ENCODE results near the gene CYP26B1.

CYP26B1 gene

GRCh38 chr2:72147303-72147971 is at the start of gene CYP26B1:
CYP26B1 (minus strand) TSS chr2:72147862; CDS start chr2:72147834, 28 bp downstream.
- no peak for DNase-seq (ENCODE audit: low read depth in 2 of 2)

GRCh38 chr2:72193723-72194122 is 46.1 kb upstream of the CYP26B1 start:
- no peak for DNase-seq (ENCODE audit: low read depth in 2 of 2)

DNA sequence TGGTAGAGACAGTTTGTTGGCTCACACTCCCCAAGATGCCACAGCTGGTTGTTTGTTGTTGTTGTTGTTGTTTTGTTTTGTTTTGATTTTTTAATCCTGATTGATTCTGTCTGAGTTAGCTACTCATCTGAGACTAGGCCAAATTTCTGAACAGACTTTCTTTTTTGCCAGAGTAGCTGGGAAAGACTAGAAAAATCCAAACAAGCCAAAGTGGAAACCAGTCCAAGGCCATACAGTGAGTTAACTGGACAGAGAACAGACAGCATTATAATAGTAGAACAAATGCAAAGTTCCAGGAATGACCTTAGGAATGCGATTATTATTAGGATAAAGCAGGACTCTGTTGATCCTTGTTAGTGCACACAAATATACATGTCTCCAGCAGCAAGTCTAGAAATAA is 43.8 kb upstream of the CYP26B1 start:
- no peak for DNase-seq (ENCODE audit: low read depth in 2 of 2)

DNA sequence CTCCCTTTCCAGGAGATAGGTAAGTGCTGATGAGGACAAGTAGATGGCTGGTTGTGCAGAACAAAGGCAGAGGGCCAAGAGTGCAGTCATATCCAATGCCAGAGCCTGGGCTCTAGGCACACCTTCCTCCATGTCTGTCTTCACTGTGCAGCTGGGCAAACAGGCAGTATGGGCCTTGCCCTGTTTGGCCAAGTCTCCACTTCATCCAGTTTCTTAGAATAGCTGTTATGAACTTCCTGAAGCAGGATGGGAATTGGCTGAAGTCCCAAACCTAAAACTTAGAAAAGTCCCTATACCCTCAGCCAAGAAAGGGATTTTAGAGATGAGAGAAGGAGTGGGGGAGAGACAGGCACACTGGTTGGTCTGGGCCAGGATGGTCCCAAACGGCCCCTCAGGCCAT is 37.5 kb upstream of the CYP26B1 start:
- no peak for DNase-seq (ENCODE audit: low read depth in 2 of 2)

- DNase-seq (ENCODE audit: low read depth in 2 of 2): no peak
Measured at GRCh38 chr2:72183466-72183865, 35.8 kb upstream of the CYP26B1 start.

DNA sequence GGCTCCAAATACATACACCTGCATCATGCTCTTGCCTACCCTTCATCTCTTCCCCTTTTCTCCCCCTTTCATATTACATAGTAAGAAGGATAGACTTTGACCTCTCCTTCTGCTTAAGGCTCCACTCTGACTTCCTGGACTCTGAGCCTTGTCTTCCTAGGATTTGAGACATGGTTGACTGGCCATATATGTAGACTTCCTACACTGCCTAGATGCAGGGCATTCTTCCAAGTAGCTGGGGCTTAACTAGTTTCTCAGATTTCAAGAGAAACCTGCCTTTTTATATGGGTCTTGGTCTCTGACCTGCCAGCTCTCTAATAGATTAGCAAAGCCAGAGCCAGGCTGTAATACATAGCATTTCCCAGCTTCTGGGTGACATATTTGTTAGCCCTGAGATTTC is 35.4 kb upstream of the CYP26B1 start:
- no peak for DNase-seq (ENCODE audit: low read depth in 2 of 2)

DNA sequence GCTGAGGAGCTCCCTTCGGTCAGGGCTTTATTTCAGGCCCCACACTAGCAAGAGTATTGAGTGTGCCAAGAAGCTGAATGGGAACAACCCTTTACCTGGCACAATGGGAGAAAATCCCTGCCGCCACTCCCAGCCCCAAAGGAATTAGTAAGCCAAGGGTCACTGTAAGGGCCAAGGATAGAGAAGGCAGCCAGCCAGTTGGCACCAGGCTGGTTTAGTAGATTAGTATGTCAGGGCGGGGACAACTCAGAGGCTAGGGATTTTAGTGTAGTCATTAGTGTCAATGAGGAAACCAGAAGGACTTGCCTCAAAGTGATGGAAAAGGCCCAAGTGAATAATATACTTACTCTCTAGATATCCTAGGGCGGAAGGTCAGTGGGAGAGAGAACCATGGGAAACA is 34.9 kb upstream of the CYP26B1 start:
- no peak for DNase-seq (ENCODE audit: low read depth in 2 of 2)

DNA sequence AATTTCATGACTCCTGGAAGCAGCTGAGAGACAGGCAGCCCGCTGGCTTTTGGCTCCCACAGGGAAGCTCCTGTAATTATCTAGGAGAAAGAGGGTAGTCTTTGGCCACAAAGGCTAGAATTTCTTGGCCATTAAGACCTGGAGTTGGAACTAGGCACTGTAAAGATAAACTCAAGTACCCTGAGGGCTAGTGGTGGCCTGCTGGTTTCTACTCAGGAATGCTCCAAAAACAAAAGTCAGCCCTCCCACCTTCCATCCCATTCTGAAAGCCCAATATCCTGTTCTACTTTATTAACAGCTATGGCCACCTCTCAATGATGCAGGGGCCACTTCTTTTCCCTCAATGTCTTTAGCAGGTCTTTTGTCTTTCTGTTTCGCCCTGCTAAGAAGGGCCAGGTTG is 34.0 kb upstream of the CYP26B1 start:
- no peak for DNase-seq (ENCODE audit: low read depth in 2 of 2)

DNA sequence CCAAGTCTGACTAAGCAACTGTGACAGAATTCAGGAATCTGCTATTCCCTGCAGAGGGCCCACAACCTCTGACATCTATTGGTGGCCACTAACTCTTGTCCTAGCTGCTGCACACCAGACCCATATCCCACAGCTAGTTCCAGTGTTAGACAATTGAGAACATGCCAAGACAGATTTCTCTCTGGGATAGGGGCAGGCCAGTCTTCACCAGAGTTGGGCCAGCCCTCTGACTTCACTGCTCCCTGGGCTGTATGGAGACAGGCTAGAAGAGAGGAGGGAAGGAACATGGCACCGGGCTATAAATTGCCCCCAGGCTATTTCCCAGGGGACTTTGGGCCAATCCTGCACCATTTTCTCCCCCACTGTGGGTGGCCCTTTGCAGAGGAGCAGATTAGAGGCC is 32.7 kb upstream of the CYP26B1 start:
- DNase-seq (ENCODE audit: low read depth in 2 of 2): no peak

DNA sequence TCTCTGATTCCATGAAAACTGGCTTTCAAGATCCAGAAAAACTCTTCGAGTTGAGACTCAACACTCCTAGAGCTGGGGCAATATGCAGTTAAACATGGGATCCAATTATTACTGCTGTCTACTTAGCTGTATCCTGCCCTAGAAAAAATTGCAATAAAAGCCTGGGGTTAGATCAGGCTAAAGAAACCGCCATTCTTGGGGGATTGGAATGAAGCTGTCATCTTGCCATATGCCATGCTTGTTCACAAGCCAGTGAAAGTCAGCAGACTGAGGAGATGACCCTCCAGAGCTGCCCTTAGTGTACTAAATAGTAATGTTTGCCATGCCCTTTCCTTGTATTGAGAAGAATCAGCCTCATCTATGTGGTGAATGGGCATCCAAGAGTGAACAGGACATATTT is 30.9 kb upstream of the CYP26B1 start:
- DNase-seq (ENCODE audit: low read depth in 2 of 2): no peak

DNA sequence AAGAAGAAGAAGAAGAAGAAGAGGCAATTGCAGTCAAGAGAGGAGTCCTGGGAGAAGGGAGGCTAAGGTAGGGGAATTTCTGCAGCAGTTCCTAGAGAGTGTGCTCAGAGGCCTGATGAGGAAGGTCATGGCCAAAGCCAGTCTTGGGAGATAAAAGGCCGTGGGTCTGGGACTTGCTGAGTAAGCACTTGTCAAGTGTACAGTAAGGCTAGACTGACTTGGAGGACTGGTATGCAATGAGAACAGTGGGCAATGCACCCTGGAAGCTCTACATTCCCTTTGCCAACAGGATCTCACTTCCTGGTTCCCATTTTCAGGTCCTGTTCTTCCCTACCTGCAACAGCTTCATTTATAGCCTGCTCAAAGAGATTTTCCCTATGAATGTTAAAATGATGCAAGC is 28.6 kb upstream of the CYP26B1 start:
- DNase-seq (ENCODE audit: low read depth in 2 of 2): no peak

DNA sequence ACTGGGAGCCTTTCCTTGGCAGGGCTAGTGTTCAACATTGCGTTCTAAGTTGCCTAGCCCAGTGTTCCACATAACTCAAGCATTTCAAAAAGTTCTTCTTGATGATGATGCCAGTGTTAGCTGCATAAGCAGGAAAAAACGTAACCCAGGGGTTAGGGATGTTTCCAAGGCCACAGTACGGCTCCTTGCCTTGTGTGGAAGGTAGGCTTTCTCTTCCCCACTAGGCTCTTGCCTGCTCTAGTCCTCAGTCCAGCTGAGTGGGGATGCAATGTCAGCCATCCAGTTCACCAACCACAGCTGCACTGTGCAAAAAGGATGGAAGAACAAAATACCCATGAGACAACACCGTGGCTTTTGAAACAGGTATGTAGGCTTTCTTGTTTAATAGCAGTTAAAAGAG is 28.0 kb upstream of the CYP26B1 start:
- no peak for DNase-seq (ENCODE audit: low read depth in 2 of 2)

DNA sequence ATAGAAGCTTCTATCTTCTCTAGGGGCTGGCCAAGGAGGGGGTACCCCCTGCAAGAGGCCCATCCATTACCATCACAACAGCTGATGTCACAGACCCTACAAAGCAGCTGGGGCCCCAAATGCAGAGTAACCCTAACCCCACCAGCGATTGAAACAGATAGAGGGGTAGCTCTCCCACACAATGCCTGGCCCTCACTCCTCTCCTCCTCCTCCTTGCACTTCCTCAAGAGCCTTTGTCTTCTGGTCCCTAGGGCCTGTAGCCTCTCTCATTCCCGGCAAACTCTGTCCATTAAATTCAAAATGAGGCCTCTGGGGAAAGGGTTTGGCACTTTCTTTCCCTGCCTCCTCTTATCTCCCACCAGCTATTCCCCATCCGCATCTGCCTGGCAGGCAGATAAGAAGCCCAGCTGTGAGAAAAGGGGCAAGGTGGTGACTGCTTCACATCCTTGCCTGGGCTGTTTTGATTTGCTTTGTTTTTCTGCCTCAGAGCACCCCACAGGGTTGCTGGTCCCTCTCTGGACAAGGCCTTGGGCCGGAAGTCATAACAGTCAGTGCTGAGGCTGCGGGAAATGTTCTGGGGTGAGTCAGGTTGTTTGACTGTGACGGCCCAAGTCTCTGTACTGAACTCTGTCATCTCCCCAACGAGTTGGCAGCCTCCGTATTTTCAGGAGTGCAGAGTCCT is 26.1 kb upstream of the CYP26B1 start:
- no peak for DNase-seq (ENCODE audit: low read depth in 2 of 2)

GRCh38 chr2:72172478-72172877 is 24.8 kb upstream of the CYP26B1 start:
- no peak for DNase-seq (ENCODE audit: low read depth in 2 of 2)

GRCh38 chr2:72166279-72166678 is 18.6 kb upstream of the CYP26B1 start:
- no peak for DNase-seq (ENCODE audit: low read depth in 2 of 2)

DNA sequence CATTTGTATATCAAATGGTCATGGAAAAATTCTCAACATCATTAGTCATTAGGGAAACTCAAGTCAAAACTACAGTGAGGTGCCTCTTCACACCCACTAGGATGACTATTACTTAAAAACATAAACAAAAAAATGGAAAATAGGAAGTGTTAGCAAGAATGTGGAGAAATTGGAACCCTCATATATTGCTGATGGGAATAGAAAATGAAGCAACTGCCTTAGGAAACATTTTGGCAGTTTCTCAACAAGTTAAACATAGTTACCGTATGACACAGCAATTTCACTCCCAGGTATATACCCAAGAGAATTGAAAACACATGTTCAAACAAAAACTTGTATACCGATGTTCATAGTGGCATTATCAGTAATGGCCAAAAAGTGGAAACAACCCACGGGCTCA is 18.1 kb upstream of the CYP26B1 start:
- DNase-seq (ENCODE audit: low read depth in 2 of 2): no peak

DNA sequence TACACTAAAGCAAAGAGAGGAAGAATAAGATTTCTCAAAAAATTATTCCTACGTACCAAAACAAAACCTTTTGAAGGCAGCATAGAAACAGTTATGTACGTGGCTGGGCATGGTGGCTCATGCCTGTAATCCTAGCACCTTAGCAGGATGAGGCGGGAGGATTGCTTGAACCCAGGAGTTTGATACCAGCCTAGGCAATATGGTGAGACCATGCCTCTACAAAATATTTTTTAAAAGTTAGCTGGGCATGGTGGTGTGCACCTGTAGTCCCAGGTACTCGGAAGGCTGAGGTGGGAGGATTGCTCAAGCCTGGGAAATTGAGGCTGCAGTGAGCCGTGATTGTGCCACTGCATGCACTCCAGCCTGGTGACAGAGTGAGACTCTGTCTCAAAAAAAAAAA is 14.9 kb upstream of the CYP26B1 start:
- no peak for DNase-seq (ENCODE audit: low read depth in 2 of 2)

GRCh38 chr2:72159211-72159993 is 11.7 kb upstream of the CYP26B1 start:
- no peak for DNase-seq (ENCODE audit: low read depth in 2 of 2)

DNA sequence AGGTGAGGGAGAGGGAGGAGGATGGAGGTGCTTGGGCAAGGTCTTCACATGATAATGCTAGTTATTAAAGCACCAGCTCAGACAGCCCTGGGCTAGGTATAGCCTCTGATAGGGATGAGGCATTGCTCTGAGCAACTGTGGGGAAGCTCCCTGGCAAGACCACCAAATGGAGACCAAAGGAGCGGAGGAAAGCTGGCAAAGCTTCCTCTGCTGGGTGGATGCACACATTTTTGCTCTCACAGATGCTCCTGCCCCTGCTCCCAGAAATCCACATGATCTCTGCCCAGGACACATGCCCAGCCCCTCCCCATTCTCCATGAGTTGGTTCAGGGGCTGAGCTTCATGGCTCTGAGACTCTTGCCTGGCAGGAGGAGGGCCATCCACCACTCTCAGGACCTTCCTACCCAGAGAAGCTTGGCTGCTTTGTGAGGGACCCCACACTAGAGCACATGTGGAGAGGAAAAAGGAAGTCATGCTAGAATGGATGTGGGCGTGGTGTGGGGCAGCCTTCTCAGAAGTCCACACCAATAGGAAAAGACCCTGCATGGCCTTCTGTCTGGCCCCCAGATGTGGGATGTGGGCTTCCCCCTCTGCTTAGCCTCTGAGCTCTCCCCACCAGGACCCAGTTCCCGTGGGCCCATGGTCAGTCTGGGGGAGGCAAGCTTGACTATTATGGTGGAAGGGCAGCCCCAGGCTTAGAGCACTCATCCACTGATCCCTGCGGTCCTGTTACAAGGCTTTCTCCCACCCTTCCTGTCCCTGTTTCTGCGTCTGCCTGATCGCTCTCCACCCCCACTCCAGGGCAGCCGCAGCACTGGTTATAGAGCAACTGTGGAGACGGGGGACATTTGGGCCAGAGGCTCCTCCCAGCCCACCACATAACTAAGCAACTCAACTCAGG is 10.5 kb upstream of the CYP26B1 start:
- DNase-seq (ENCODE audit: low read depth in 2 of 2): no peak

- no peak for DNase-seq (ENCODE audit: low read depth in 2 of 2)
Measured at GRCh38 chr2:72156872-72157271, 9.2 kb upstream of the CYP26B1 start.

- no peak for DNase-seq (ENCODE audit: low read depth in 2 of 2)
Measured at GRCh38 chr2:72155737-72156136, 8.1 kb upstream of the CYP26B1 start.

GRCh38 chr2:72155151-72155550 is 7.5 kb upstream of the CYP26B1 start:
- DNase-seq (ENCODE audit: low read depth in 2 of 2): no peak
